Endodermal cell (in vitro differentiated cells): ENCODE measurements around the gene PDCD1. TPM values are rescaled to one million over a fixed set of nuclear protein-coding genes. Genes with fewer than 3 reads are reported as not detected.

ENCODE experiments used
- DNase-seq: peaks from one replicate; pipeline ENCODE4 v3.0.0-alpha.2; 2017
- H3K27ac ChIP-seq: 2 replicates; pipeline ENCODE4 v1.5.1; 2013; ENCODE audit warnings: mild to moderate bottlenecking, low read depth, low read length, moderate library complexity
- H3K27me3 ChIP-seq: 2 replicates; pipeline ENCODE4 v1.6.1; 2013; ENCODE audit warnings: mild to moderate bottlenecking, low read length, moderate library complexity; ENCODE audit not compliant: insufficient read depth, control insufficient read depth, poor library complexity, severe bottlenecking
- H3K36me3 ChIP-seq: 2 replicates; pipeline ENCODE4 v1.7.0; 2013; ENCODE audit warnings: mild to moderate bottlenecking, low read length, moderate library complexity; ENCODE audit not compliant: control insufficient read depth, insufficient read depth
- H3K4me1 ChIP-seq: one replicate; pipeline ENCODE4 v1.7.0; 2013; ENCODE audit warnings: low read length; ENCODE audit not compliant: control insufficient read depth, insufficient read depth
- H3K4me3 ChIP-seq: 2 replicates; pipeline ENCODE4 v1.5.1; 2013; ENCODE audit warnings: mild to moderate bottlenecking, low read length, moderate library complexity
- H3K9ac ChIP-seq: 2 replicates; pipeline ENCODE4 v1.6.1; 2013; ENCODE audit warnings: mild to moderate bottlenecking, low read length, moderate library complexity; ENCODE audit not compliant: poor library complexity, severe bottlenecking; ENCODE audit errors: extremely low read depth
- H3K9me3 ChIP-seq: 2 replicates; pipeline ENCODE4 v1.6.1; 2013; ENCODE audit warnings: mild to moderate bottlenecking, low read length, moderate library complexity; ENCODE audit not compliant: control insufficient read depth
- H3K27ac Mint-ChIP-seq: 2 replicates; pipeline ENCODE4 v1.8.0; 2020; ENCODE audit warnings: mixed read lengths
- H3K27me3 Mint-ChIP-seq: 2 replicates; pipeline ENCODE4 v1.8.0; 2021; ENCODE audit warnings: mild to moderate bottlenecking, mixed read lengths; ENCODE audit not compliant: insufficient read depth
- H3K36me3 Mint-ChIP-seq: 2 replicates; pipeline ENCODE4 v1.8.0; 2020; ENCODE audit warnings: low read depth, mixed read lengths
- H3K4me1 Mint-ChIP-seq: 2 replicates; pipeline ENCODE4 v1.8.0; 2020; ENCODE audit warnings: mixed read lengths
- H3K4me3 Mint-ChIP-seq: 2 replicates; pipeline ENCODE4 v1.8.0; 2020; ENCODE audit warnings: mild to moderate bottlenecking, moderate library complexity, mixed read lengths
- H3K9me3 Mint-ChIP-seq: 2 replicates; pipeline ENCODE4 v1.8.0; 2020; ENCODE audit warnings: mild to moderate bottlenecking, mixed read lengths
- WGBS, 2 experiments: methylation state at CpG; one replicate each; pipeline versions ENCODE4 v1.1.5 to v1.1.7; 2013; ENCODE audit warnings: missing lambda C conversion rate in 2 of 2, mixed read lengths in 1 of 2; ENCODE audit not compliant: insufficient coverage in 1 of 2, insufficient read length in 1 of 2; 5-methylcytosine and 5-hydroxymethylcytosine counted together
- total RNA-seq, 2 donors: library from RNA; stranded (reverse); fragmentation: NEBNext Ultra II Directional in 1 of 2; extraction: Animal tissue kit (Norgen Biotek cat#: 25700) in 1 of 2; gene quantifications; 2 replicates in 1 of 2; 3 replicates in 1 of 2; pipeline ENCODE4 v1.2.1, GENCODE V29; 2021
- TF ChIP-seq, protein P1 (sequence below): fragments of 200-600 bp; sonication (generic); conservative IDR thresholded peaks from 2 replicates; pipeline ENCODE4 v1.5.0; 2021; ENCODE audit warnings: antibody characterized with exemption, mild to moderate bottlenecking

The PDCD1 gene
- total RNA-seq, 2 donors from 2014 or later: 0.20 TPM; not detected in 1

DNA sequence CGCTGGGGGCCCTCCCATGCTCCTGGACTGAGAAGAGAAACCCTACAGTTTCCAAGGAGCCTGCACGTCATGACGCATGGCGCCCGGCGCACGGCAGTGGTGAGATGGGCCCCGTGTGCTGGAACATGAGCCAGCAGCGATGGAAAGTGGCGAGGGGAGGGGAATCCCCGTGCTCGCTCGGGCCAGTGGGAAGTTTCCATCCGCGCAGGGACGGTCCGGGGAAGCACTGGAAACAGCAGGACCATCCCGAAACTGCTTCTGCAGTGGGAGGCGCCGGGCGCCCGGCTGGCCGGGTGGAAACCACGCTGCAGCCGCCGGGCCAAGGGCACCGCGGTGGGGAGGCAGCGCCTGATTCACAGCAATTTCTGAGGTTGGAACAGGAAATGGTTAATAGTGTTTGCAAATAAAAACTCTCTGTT is 4.9 kb upstream of the PDCD1 start:
- no peak overlapping the region for H3K27ac Mint-ChIP-seq
- no peaks in the 10 kb centered on the region for H3K4me1 ChIP-seq
- no peak for DNase-seq
- peaks cover 7% of the 10 kb centered on the region for H3K9me3 Mint-ChIP-seq
- no peak overlapping the region for H3K9ac ChIP-seq
- no peak overlapping the region for H3K4me3 ChIP-seq
- no peaks in the 10 kb centered on the region for H3K4me1 Mint-ChIP-seq
- no peaks in the 10 kb centered on the region for H3K27me3 Mint-ChIP-seq
- H3K36me3 ChIP-seq: no peaks in the 10 kb centered on the region
- TF ChIP-seq, protein P1, sequence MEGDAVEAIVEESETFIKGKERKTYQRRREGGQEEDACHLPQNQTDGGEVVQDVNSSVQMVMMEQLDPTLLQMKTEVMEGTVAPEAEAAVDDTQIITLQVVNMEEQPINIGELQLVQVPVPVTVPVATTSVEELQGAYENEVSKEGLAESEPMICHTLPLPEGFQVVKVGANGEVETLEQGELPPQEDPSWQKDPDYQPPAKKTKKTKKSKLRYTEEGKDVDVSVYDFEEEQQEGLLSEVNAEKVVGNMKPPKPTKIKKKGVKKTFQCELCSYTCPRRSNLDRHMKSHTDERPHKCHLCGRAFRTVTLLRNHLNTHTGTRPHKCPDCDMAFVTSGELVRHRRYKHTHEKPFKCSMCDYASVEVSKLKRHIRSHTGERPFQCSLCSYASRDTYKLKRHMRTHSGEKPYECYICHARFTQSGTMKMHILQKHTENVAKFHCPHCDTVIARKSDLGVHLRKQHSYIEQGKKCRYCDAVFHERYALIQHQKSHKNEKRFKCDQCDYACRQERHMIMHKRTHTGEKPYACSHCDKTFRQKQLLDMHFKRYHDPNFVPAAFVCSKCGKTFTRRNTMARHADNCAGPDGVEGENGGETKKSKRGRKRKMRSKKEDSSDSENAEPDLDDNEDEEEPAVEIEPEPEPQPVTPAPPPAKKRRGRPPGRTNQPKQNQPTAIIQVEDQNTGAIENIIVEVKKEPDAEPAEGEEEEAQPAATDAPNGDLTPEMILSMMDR: no peak
- H3K27ac ChIP-seq: no peak overlapping the region
- 88 to 90% methylated on average over 14 to 29 of the region's 29 CpGs for WGBS, 2 experiments
- H3K4me3 Mint-ChIP-seq: no peak overlapping the region
- H3K27me3 ChIP-seq: peaks cover 6% of the 10 kb centered on the region
- H3K9me3 ChIP-seq: peaks cover 12% of the 10 kb centered on the region
- H3K36me3 Mint-ChIP-seq: no peaks in the 10 kb centered on the region

DNA sequence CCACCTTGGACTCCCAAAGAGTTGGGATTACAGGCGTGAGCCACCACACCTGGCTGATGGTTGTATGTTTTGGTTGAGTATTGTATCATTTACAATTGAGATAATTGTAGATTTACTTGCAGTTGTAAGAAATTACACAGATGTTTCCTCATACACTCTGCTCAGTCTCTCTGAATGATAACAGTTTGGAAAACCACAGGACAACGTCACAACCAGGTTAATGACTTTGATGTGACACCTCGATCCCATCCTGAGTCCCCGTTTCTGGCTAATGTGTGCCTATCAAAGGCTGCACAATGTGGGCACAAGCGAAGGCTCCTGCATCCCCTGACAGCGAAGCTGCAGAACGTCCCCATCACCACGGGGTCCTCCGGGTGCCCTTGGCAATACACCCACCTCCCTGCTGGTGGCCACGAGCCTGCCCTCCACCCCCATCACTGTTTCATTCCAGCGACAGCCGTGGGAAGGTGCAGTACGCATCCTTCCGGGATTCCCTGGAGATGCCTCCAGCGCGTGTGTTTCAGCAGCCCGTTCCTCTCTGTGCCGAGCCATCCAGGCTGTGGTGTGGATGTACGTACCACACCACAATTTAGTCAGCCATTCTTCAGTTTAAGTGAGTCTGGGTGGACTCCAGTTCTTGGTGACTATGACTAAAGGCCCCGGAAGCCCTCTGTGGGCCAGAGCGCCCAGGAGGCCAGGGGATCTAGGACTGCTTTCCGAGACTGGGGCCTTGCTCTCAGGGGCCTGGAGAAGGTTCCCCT is 4.3 kb upstream of the PDCD1 start:
- H3K9me3 Mint-ChIP-seq: peaks cover 7% of the 10 kb centered on the region
- H3K27ac Mint-ChIP-seq: no peak overlapping the region
- no peak overlapping the region for H3K4me3 Mint-ChIP-seq
- H3K36me3 Mint-ChIP-seq: no peaks in the 10 kb centered on the region
- no peak for DNase-seq
- Histone ChIP-seq H3K9ac (no peak overlapping the region), H3K27ac (no peak overlapping the region), H3K4me3 (no peak overlapping the region), H3K9me3 (peaks cover 12% of the 10 kb centered on the region), H3K4me1 (no peaks in the 10 kb centered on the region), H3K36me3 (no peaks in the 10 kb centered on the region), H3K27me3 (peaks cover 6% of the 10 kb centered on the region)
- WGBS, 2 experiments: 93% methylated on average over 13 to 22 of the region's 22 CpGs
- H3K27me3 Mint-ChIP-seq: no peaks in the 10 kb centered on the region
- no peaks in the 10 kb centered on the region for H3K4me1 Mint-ChIP-seq
- TF ChIP-seq, protein P1: no peak

DNA sequence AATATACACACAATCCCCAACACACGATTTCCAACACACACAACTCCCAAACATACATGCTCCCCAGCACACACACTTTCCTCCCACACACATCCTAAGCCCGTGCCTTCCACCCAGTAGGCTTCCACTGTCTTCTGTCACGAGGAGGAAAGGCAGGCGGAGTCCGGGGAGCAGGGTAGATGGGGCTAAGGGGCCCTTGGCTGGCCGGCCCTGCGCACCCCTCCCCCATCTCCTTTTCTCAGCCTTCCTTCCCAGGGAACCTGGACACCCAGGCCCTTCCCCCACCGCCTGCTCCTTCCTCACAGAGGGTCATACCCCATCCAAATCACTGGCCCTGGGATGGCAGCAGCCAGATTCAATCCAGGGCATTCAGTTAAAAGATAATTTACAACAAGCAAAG is 3.4 kb upstream of the PDCD1 start:
- TF ChIP-seq, protein P1: no peak
- no peak for DNase-seq
- H3K9me3 ChIP-seq: peaks cover 12% of the 10 kb centered on the region

More for the DNA sequence above, 3.4 kb upstream of the PDCD1 start:
- 77% methylated on average over 2 to 8 of the region's 8 CpGs for WGBS, 2 experiments
- Histone ChIP-seq H3K4me3 (no peak overlapping the region), H3K36me3 (no peaks in the 10 kb centered on the region), H3K27ac (no peak overlapping the region), H3K27me3 (peaks cover 6% of the 10 kb centered on the region), H3K4me1 (no peaks in the 10 kb centered on the region), H3K9ac (no peak overlapping the region)
- H3K4me3 Mint-ChIP-seq: no peak overlapping the region
- no peaks in the 10 kb centered on the region for H3K27me3 Mint-ChIP-seq
- no peaks in the 10 kb centered on the region for H3K4me1 Mint-ChIP-seq
- no peaks in the 10 kb centered on the region for H3K36me3 Mint-ChIP-seq
- no peak overlapping the region for H3K27ac Mint-ChIP-seq
- peaks cover 7% of the 10 kb centered on the region for H3K9me3 Mint-ChIP-seq
